GM21576 (cell line): ENCODE results near the gene GAS2L1.
A peak's percentile ranks its signal among the peaks of the same experiment; 100 is the strongest.

Source experiments
- ATAC-seq: cut with Tn5 transposase; IDR thresholded peaks from one replicate; pipeline ENCODE4 v1.9.1; 2021; ENCODE audit warnings: mild to moderate bottlenecking, moderate library complexity; ENCODE audit not compliant: unreplicated experiment

GAS2L1 gene

DNA sequence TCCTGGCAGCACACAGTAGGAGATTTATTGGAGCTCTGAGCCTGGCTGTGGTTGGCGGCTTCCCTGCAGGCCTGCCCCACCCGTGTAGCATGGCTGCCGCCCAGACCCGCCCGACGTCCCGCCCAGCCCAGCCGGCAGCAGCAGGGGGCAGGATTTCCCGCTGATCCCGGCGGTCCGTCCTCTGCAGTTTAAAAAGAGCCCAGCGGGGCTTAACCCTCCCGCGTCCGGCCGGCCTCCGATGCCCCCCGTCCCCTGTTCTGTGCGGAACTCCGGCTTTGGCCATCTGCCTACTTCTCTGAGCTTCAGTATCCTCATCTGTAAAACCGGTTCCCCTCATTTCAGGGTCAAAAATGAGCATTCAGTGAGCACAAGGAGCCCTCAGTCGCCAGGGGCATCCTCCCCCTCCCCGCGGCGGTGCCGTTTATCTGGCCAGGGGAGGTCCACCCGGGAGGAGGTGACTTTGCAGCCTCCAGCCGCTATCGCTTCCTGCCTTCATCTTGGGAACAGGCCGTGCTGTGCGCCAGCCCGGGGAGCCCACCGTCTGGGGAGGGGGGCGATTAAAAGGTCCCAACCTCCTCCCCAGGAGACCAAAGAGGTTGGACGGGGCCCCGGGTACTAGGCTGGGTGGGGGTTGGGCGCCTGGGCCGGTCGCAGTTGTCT is at the start of gene GAS2L1:
Gene GAS2L1 (plus strand): TSS at position 476 of the 660 bp plus-strand sequence. CDS start 1,456 bp downstream, outside the sequence.
- no peak for ATAC-seq

DNA sequence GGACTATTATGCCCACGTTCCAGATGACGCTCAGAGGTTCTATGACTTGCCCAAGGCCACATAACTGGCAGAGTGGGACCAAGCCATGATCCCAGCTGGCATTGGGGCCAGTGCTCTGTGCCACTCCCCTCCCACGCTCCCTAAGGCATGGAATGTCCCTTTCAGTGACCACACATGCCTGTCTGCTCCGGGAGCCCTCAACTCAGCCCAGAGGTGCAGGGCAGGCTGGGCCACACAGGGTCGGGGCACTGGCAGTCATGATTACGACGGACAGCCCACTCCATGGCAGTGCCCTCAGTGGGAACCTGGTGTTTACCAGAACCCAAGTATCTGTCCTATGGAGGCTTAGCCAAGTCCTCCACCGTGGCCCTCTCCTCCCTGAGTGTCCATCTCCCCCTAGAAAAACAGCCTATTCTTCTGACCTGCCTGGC is 48.7 kb upstream of the GAS2L1 start:
- ATAC-seq: no peak

DNA sequence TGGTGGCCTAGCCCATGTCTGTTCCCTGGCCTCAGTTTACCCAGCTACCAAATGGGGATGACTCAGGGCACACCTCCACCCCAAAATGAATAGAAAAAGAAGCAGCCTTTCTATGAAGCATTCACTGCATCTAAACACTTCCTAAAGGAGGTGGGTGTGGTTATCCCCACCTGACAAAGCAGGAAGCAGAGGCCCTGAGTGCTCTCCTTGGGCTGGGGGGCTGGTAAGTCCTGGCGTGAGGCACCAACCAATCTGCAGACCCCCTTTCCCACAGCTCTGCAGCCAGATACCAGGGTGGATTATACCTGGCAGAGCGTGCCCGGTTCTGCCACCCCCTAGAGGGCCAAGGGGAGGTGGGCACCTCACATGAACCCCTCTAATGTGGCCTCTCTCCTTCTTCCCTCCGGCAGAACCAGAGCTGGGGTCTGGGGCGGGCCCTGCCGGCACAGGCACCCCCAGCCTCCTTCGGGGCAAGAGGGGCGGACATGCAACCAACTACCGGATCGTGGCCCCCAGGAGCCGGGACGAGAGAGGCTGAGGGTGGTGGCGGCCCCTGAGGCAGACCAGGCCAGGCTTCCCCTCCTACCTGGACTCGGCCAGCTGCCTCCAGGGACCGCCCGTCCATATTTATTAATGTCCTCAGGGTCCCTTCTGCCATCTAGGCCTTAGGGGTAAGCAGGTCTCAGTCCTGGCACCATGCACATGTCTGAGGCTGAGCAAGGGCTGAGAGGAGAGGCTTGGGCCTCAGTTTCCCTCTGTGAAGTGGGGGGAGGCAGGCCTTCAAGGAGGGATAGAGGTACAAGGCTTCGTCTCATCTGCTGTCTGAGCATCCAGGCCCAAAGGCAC is 47.8 kb upstream of the GAS2L1 start:
- ATAC-seq: no peak

DNA sequence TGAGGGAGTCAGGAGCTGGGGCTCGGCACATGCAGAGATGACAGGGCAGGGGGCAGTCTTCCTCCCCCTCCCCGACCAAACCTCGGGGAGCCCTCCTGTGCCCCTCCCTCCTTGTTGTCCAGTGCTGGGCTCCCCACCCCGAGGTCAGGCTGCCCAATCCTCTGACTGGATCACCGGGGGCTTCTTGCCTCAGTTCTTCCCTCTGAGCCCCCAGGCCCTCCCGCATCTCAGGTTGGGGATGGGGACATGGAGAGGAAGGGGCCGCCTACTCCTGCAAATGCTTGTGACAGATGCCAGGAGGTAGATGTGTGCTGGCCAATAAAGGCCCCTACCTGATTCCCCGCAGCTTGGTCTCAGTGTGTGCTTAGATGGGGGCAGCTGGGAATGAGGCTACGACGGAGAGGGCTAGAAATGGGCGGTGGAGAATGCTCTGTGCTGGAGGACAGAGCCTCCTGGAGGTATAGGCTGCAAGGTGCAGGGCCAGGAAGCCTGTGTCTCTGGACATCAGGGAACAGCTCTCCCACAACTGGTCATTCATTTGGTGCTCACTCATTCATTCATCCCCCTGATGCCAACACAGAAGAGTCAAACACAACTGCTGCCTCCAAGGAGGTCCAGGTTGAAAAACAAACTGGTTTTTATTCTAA is 47.1 kb upstream of the GAS2L1 start:
- ATAC-seq: no peak

DNA sequence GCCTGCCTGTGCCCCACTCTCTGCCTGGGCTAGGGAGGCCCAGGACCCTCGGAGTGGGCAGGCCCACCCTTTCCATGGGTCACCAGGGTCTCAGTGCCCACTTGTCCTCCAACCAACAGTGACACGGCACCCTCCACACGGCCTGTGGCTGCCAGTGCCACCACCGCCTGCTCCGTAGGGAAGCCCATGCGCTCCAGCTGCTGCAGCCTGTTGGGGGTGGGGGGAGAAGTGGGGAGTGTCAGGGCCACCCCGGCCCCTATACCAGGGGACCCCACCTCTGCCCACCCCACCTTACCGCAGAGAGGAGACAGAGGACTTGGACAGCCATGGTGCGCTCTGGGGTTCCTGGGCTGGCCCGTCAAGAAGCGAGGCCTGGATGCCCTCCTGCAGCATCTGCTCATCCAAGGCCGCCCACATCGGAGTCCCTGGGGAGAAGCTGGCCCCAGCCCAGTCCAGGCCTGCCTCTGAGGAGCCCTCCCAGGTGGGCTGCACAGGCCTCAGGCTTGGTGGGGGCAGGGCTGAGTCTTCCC is 46.4 kb upstream of the GAS2L1 start:
- ATAC-seq: no peak

DNA sequence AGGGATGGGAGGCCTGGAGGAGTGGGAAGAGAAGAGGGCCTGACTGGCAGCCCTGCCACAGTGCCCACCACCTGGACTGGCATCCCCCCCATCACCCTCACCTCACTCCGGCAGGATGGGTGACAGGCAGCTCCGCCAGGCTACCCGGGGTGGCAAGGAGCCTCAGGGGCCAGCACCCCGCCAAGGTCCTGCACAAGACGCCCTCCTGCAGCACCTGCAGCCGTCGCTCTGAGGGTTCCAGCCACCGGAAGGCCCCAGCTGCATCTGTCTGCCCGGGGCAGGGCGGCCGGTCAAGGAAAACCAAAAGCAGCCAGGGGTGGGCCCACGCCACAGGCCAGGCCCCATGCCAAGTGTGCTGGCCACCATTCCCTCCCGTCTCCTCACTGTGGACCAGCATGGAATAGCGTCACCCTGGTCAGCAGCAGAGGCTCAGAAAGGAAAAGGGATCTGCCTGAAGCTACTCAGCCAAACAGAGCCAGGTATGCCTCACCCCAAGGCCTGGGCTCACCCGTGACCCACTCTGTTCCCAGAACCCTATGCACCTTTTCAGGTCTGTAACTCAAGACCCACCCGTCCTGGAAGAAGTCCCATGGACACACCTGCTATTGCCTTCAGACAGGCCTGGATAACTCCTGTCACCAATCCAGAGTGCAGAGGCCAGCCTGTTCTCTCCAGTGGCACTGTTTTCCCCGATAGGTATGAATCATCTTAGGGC is 45.7 kb upstream of the GAS2L1 start:
- ATAC-seq: no peak

DNA sequence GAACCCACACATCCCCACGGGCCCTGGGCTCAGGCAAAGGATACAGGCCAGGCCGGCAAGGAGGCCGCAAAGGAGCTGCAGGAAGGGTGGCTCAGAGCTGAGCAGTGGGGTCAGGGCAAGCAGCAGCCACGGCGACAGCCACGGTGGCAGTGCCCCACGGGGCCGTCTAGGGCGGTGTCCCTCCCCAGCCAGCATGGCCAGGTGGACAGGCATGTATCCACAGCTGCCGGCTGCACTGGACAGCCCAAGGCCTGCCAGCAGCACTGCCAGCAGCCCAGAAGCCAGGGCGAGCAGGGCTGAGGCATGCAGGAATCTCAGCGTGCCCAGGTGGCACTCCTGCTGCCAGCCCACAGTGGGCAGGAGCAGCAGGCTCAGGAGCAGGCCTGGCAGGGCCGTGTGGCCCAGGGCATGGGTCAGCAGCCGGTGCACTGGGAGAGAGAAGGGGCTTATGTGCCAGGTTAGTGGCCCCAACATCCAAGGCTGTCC is 42.6 kb upstream of the GAS2L1 start:
- no peak for ATAC-seq

DNA sequence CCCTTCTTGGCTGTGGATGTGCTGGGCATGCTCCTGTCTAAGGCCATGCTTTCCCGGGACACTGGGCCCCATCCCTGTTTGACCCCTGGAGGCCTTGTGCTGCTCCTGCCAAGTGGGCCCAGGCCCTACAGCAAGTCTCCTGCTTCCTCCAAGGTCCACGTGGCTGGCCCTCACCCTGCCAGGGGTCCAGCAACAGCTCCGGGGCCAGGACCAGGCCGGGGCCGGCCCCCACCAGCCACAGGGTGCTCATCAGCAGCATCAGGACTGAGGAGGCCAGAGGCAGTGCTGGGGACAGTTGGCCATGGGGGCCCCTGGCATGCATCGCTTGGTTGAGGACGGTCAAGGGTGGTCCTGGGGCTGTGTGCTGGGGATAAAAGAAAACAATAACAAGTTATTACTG is 41.1 kb upstream of the GAS2L1 start:
- no peak for ATAC-seq

DNA sequence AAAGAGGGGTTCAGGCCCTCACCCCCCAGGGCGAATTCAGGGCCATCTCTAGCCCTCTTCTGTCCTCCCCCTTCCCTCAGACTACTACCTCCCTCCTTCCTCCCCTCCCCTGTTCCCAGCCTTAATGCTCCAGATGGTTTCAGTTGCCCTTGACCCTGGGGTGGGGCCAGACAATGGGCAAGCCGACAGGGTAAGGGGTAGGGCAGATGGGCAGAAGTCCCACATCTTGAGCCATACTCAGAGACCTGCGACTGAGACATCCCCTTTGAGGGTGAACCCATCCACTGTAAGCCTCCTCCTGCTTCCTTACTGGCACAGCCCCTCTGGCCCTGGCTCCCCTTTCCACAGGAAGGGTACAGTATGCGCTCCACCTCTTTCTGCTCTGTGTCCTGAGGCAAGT is 40.5 kb upstream of the GAS2L1 start:
- ATAC-seq: no peak

DNA sequence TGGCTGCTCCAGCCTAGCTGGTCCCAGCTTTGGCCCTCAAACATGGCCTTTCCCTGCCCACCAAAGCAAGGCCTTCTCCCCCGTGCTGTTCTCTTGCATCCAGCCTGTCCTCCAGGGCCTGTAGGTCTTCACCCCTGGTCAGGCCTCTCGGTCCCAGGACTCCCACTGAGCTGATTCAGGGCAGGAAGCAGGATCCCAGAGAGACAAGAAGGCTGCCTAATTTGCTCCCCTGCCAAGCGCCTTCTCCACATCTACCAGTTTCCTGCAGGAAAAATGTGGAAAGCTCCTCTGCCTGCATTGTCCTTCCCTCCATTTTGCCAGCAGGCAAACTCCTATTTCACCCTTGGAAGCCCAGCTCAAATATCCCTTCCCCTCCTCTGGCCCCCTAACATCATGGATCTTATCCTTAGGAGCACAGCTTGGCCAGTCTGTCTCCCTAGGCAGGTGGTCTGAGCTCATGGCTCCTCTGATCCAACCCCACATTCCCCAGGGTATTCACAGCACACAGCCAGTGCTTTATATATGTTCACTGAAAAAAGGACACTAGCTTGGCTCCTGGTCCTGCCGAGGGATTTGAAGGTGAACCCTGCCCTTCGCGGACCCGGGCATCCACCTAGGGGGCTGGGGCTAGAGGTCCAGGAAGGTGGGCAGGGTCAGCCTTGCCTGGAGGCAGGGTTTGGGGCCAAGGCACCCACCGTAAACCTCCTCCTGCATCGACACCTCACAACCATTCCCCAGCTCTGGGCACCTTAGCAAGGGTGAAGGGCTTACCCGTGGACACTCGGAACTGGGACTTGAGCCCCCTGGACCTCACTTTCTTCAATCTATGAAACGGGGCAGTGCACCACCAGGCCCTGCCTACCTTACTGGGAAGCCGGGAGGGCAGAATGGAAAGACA is 39.6 kb upstream of the GAS2L1 start:
- ATAC-seq: no peak

DNA sequence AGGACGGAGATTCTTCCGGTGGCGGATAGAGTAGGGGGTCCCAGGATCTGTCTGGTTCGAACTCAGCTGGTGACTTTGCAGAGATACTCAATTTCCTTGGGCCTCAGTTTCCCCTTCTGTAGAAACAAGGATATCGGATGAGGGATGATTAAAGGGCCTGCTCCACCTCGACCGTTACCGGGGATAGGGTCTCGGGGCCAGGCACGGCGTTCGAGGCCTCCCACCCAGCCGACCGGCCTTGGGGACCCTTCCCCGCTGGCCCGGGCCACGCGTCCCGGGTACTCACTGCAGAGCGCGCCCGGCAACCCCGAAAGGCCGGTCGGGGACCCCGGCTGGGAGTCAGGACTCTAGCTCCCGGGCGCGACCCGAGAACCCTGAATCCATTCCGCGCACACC is 39.0 kb upstream of the GAS2L1 start:
- no peak for ATAC-seq

DNA sequence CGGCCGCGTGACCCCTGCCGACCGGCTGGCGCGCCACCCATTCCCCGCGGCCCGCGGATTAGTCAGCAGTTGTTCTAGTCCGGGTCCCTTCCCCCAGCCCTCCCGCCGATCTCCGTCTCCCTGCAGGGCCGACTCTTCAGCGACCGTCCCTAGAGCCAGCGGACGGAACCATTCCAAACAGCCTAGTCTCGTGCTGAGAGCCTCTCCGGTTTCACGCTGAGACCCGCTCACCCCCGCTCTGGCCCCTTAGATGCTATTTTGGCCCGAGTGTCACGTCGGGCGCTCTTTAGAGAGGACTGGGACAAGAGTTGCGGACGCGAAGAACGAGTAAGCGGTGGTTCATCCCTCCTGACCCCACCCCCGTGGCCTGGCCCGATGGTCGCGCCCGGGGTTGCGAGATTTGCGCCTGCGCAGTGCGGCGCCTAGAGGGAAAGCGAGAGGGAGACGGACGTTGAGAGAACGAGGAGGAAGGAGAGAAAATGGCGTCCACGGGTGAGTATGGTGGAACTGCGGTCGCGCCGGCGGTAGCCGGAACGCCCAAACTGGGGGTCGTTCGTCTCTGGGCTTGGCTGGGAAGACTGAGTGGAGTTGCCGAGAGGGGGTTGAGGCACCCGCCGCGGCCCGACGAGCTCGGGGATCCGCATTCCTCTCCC is 38.5 kb upstream of the GAS2L1 start, which contains the start of the genes EWSR1 and RHBDD3:
Gene EWSR1 (plus strand): TSS at position 411 of the 653 bp plus-strand sequence. CDS start 69 bp downstream, at position 480.
Gene RHBDD3 (minus strand): TSS at position 124 of the 653 bp plus-strand sequence. CDS start 2,355 bp downstream, outside the sequence.
- peak; percentile 76 for ATAC-seq

DNA sequence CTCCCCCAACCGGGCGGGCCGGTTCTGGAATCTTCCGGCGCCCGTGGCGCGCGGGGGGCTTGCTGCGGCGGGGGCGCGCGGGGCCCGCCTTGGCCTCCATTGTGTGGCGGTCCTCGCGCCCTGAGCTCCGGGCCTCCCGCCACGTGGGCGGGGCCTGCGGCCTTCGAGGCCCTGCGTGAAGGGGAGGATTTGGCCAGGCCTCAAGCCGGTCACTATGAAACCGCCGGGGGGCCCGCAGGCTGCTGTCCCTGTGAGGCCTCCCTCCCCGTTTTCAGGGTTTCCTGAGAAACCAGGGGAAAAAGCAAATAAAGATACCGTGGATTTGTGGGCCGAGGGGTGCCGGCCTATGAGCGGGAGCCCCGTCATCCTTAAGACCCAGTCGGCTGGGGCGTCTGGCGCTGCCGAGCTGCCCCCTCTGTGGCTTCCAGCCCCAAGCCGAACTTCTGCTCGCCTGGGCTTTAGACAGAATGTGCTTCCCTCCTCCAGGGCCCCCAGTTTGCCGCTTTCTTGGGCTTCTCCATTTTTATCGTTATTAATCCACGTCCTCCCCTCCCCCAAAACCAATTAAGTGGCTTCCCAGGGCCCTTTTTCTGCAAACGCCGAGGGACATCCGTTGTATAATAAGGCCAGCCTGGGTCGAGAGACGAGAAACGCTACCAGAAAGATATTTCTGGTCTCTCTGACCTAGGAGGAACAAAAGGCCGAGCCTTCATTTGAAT is 37.8 kb upstream of the GAS2L1 start:
- peak; percentile 8 for ATAC-seq

DNA sequence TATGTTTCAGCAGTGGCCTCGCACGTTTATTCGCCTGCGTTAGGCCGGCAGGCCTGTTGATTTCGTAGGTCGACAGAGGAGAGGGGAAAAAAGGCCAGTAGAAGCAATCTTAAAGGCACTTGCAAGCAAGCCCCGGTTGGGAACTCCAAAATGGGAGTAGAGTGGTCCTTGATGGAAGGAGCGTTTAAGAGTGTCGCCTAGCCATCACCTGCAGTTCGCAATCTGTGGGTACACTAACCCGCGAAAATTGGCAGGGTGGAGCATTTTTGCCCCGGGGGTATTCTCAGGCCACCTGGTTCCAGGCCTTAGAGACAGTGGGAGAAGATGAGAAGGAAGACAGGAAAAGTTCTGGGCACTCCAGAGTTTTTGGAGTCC is 37.2 kb upstream of the GAS2L1 start:
- ATAC-seq: no peak

DNA sequence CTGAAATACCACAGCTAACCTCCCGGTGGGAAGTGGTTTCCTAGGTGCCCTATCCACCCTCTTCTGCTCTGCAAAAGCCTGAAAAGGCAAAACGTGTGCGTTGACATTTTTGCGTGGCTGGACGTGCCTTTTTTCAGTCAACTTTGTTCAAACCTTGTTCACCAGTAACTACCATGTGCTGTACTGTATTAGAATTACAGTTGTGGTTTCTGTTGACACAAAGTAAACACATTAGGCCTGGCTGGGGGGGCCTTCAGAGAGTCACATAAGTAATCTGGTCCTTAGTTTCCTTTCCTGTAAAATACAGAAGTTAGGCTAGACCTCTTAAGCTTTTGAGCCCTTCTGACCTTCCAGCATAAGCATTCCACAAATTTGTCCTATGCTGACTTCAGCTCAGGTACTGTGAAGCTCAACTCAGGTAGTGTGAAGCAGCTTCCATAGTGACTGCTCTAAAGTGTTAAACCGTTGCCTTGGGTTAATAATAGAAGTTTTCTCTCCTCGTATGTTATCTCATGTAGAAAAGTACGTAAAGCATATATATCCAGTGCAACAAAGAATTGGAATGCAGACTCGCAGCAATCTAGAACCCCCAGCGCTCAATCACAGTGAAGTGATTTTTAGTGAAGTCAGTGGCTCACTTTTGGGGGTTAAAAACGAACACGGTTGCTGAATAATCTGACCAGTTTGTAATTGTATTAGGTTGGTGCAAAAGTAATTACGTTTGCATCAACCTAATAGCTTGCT is 36.5 kb upstream of the GAS2L1 start:
- no peak for ATAC-seq

DNA sequence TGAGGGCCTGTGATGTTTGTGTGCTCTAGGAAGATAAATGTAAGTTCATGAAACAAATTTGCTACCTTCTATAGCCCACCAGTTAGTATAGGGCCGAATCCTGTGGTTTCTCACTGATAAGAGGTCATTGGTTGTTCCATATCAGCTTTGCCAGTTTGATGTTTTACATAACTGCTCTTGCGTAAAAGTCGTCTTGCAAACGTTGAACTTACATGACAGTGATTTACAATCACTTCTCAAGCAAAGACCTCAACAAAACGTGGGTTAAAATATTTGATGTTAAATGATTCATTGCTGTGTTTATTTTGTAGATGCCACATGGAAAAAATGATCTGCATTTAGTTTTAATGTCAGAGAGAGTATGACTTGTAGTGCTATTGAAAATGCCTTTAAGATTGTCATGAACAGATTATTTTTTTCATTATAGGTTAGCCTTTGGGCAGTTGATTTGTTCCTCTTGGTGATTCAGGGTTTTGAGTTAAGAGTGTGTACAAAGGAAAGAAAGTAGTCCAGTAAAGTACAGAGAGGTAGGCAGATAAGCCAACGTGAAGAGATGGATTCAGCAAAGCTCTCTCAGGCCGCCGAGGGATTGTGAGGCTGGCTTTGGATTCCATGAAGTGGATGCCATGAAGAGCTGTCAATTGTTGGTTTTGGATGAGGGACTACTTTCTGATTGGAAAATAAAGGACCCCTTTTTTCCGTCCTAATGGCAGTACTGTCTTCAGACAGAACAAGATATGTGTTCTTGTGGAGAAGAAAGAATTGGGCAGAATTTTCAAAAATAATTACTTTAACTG is 35.8 kb upstream of the GAS2L1 start:
- ATAC-seq: no peak

DNA sequence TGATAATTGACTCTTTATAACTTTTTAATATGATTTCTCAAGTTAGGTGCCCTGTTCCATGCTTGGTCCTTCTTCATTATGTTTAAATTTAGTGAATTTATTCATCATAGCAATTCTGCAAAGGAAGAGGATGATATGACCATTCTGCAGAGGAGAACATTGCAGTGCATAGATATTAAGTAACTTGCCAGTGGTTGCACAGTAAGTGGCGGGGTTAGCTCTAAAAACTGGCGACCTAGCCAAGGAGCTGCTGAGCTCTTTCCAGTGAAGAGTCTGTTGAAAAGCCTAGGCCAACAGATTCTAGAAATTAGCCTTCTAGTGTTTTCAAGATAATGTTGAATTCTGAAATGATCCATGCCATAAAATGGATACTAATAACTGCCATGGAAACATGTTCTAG is 33.8 kb upstream of the GAS2L1 start:
- no peak for ATAC-seq
